Lung microvascular endothelial cell (primary cell): Measurements from ENCODE around the gene BICRA. TPM values are rescaled to one million over a fixed set of nuclear protein-coding genes. Genes with fewer than 3 reads are reported as not detected.
"Not testable (repeated sequence)": the region's sequence is repeated elsewhere in the genome, so short reads cannot be mapped to it uniquely, and the experiment has no call there.

Experiments used
- DNase-seq, 2 donors: peaks; one replicate each; pipeline versions ENCODE4 v3.0.0 to v3.0.0-alpha.2; 2010; ENCODE audit warnings: low read depth in 2 of 2
- total RNA-seq: library from RNA; depleted of rRNA; stranded (reverse); fragments of >200 nt; gene quantifications from 2 replicates; pipeline ENCODE4 v1.2.1, GENCODE V29; 2014

BICRA gene
- total RNA-seq, 1 donor from 2014 or later = 2.8 TPM

DNA sequence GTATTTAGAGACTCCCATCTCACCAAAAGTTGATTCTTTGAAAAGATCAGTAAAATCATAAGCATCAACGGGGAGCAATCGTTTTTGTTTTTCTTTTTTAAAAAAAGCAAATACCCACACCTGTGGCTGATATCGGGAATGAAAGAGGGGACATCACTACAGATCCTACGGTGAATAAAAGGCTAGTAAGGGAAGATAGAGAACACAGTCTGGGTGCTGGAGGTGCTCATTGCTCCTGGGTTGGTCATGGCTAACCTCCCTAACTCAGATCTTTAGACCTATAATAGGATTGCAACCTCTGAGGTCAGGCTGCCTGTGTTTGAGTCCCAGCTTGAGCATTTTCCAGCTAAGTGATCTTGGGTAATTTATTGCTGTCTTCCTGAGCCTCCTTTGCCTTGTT, 105.4 kb downstream of the BICRA start:
- DNase-seq = peak; percentile 22 to 40

DNA sequence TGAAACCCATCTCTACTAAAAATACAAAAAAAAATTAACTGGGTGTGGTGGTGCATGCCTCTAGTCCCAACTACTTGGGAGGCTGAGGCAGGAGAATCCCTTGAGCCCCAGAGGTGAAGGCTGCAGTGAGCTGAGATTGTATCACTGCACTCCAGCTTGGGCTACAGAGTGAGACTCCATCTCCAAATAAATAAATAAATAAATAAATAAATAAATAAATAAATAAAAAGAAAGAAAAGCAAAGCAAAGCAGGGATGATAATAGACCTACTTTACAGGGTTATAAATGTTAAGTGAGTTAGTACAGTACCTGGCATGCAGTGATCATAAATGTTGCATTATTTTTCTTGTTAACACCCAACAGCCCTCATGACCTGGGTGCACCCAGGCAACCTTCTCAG, 105.9 kb downstream of the BICRA start:
- not testable (repeated sequence) for DNase-seq

DNA sequence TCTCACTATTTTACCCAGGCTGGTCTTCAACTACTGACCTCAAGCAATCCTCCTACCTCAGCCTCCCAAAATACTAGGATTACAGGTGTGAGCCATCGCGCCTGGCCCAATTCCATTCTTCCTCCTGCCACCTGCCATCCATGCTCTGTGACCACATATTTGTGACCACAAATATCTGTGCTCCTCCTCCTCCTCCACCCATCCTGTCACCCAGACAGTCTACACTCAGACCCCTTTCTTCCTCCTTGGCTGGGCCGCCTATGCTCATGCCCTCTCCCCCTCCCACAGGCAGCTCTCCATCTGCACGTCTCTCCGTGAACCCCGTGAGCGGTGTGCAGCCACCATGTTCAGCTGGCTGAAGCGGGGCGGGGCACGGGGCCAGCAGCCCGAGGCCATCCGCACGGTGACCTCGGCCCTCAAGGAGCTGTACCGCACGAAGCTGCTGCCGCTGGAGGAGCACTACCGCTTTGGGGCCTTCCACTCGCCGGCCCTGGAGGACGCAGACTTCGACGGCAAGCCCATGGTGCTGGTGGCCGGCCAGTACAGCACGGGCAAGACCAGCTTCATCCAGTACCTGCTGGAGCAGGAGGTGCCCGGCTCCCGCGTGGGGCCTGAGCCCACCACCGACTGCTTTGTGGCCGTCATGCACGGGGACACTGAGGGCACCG, 107.5 kb downstream of the BICRA start:
- no peak for DNase-seq

DNA sequence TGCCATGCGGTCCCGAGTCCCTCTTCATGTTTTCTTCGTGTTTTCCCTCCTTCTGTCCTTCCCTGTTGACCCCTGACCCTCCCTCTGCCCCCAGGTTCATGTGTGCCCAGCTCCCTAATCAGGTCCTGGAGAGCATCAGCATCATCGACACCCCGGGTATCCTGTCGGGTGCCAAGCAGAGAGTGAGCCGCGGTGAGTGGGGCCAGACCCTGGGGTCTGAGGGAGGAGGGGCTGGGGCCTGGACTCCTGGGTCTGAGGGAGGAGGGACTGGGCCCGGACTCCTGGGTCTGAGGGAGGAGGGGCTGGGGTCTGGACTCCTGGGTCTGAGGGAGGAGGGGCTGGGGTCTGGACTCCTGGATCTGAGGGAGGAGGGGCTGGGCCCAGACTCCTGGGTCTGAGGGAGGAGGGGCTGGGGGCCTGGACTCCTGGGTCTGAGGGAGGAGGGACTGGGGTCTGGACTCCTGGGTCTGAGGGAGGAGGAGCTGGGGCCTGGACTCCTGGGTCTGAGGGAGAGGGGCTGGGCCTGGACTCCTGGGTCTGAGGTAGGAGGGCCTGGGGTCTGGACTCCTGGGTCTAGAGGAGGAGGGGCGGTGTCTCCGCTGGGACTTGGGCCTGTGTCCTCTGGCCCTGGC, 109.6 kb downstream of the BICRA start:
- DNase-seq = not testable (repeated sequence)

DNA sequence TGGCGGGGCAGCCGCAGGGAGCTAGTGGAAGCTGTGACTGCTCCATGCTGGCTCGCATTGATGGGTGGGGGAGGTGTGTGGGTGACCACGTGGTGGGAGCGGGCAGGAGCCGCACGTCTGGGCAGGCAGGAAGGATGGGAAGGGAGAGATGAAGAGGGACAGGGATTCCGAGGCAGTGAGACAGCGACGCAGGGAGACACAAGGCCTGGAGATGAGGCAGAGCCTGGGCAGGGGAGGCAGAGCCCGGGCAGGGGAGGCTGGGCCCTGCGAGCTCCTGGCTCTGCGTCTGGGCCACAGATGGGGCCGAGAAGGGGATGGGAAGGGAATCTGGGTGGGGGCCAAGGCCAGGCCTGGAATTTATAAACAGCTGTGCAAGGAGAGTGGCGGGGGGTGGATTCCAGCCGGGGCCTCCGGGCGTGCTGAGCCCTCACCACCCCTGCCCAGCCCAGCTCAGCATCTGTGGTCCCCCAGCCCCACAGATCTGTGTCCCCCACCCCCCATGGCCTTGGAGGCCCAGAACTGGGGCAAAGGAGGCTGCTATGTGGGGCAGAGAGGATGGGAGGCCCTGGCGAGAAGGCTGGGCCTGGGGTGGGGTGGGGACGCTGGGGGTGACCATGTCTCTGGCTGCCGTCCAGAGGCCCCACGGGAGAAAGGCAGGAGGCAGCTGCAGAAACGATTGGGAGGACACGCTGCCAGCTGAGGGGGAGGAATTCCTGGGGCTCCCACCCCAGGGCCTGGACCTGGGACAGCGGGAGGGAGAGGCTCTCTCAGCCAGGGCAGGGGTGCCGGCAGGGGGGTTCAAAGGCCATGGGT, 110.3 kb downstream of the BICRA start:
- peak; percentile 83 to 91 for DNase-seq

DNA sequence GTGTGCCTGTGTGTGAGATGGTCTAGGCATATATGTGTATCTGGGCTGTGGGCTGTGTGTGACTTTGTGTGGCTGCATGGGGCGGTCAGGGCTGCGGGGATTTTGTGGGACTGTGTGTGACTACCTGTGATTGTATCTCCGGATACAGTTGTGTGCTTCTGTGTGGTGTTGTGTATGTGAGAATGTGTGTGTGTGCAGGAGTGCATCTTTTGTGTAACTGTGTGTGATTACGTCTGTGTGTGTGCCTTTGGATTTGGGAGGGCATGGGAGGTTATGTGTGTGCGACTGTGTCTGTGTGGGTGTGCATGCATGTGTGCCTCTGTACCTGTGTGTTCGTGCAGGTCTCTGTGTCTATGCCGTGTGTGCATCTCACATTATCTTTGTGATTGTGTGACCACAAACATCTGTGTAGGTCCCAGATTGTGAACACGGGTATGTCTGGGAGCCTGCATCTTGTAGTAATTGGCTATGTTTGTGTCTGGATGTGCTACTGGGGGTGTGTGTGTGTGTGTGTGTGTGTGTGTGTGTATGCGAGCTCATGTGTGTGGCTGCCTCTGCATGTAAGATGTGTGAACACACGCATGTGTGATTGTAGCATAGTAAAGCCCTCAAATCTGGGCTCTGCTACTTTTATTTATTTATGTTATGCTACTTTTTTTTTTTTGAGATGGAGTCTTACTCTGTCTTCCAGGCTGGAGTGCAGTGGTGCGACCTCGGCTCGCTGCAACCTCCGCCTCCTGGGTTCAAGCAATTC, 111.9 kb downstream of the BICRA start:
- DNase-seq = no peak

DNA sequence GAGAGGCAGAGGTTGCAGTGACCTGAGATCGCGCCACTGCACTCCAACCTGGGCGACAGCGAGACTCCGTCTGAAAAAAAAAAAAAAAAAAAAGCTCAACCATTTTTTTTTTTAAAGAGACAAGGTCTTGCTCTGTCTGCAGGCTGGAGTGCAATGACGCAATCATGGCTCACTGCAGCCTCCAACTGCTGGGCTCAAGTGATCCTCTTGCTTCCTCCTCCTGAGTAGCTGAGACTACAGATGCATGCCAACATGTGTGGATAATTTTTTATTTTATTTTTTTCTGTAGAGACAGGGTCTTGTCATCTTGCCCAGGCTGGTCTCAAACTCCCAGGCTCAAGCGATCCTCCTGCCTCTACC, 114.6 kb downstream of the BICRA start:
- DNase-seq = peak in 1 of 2 donors; percentile 71

DNA sequence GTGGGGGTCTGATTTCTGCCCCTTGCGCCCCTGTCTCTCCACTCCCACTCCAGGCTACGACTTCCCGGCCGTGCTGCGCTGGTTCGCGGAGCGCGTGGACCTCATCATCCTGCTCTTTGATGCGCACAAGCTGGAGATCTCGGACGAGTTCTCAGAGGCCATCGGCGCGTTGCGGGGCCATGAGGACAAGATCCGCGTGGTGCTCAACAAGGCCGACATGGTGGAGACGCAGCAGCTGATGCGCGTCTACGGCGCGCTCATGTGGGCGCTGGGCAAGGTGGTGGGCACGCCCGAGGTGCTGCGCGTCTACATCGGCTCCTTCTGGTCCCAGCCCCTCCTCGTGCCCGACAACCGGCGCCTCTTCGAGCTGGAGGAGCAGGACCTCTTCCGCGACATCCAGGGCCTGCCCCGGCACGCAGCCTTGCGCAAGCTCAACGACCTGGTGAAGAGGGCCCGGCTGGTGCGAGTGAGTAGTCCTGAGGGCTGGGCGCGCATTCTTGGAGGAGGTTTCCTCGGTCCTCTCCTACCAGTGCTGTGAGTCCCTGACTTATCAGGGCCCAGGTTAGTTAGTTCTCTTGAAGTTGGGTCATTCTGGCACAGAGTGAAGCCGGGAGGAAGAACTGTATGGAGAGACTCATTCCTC, 116.9 kb downstream of the BICRA start:
- DNase-seq = no peak

DNA sequence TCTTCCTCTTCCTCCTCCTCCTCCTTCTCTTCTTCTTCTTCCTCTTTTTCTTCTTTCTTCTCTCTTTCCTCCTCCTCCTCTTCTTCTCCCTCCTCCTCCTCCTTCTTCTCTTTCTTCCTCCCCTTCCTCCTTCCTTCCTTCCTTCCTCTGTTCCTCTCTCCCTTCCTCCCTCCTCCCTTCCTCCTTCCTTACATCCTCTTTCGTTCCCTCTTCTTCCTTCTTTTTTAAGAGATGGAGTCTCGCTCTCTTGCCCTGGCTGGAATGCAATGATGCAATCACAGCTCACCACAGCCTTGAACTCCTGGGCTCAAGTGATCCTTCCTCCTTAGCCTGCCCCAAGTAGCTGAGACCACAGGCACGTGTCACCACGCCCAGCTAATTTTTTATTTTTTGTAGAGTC, 117.5 kb downstream of the BICRA start:
- peak in 1 of 2 donors; percentile 34 for DNase-seq

DNA sequence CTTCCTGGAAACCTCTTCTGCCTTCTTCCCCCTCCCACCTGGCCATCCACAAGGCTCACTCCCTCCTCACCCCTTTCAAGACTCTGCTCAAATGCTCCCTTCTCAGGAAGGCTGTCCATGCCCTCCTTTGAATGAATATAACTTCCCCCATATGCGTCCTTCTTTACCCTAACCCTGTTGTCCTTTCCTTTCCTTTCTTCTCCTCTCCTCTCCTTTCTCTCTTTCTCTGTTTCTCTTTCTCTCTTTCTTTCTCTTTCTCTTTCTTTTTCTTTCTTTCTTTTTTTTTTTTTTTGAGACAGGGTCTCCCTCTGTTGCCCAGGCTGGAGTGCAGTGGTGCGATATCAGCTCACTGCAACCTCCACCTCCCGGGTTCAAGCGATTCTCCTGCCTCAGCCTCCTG, 119.4 kb downstream of the BICRA start:
- not testable (repeated sequence) for DNase-seq

DNA sequence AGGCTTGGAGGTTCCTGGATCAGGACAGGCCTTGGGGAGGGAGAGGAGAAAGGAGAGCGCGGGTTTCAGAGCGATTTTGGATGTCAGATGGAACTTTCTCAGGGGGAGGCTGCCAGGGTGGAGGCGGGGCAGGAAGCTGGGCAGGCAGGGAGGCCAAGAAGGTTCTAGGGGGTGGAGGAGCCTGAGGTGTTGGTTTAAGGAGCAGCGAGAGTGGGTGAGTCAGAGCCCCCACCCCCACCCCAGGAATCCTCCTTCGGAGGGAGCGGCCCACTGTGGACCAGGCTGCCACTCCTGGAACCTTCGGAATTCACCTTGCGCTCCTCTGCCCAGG, 120.5 kb downstream of the BICRA start:
- DNase-seq = peak in 1 of 2 donors; percentile 68

DNA sequence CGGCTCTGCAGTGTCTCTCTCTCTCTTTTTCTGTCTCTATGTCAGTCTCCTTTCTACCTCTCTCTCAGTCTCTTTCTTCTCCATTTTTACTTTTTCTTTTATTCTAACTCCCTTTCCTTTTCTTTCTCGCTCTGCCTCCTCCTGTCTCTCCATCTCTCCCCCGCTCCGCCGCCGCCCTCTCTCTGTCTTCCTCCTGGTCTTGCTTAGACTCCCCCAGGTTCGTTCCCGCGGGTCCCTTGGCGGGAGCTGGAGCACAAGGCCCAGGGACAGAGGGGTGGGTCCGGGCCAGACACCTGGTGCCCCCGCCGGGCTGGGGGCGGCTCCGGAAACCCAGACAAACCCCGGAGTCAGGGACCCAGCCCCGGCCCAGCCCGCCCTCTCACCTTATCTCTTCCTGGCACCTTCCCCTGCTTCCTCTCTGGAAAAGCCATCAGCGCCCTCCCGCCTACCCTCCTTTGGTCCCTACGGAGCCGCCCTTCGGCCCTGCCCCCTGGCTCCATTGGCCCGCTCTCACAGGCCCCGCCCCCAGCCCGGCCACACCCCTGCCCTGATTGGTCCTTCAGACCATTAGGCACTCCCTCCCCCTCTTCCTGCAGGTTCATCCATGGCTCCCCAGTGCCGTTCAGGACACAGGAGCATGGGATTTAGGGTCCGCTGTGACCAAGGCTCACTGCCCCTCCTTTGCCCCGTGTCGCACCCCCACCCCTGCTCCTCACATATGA, 121.0 kb downstream of the BICRA start:
- DNase-seq = peak; percentile 84 to 97

DNA sequence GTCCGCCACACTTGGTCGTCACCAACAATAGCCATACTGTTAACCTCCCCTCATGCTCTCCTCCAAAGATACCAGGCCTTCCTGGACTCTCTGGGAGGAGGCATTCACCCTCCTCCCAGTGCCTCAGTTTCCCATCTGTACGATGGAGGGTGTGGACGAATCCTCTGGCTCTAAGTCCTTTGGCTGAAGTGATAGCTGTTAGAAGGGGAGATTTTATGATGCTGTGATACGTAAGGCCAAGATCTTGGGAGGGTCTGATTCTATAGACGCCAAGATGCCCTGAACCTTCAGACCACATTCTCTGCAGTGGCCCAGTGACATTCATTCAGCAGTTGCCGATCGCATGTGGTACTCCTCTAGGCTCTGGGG, 121.6 kb downstream of the BICRA start:
- DNase-seq = no peak

DNA sequence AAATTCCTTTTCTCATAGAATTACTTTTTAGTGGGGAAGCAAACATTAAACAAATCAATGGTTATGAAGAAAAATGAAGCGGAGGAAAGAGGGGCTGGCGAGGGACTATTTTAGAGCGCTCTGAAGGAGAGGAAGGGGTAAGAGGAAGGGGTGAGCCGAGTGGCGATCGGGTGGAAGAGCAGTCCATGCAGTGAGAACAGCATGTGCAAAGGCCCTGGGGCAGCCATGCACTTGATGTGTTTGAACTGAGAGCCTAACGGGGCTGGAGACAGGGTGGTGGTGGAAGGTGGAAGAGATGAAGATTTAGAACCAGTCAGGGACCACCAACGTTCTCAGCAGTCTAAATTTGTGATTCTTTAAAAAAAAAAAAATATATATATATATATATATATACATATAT, 122.0 kb downstream of the BICRA start:
- DNase-seq = no peak

DNA sequence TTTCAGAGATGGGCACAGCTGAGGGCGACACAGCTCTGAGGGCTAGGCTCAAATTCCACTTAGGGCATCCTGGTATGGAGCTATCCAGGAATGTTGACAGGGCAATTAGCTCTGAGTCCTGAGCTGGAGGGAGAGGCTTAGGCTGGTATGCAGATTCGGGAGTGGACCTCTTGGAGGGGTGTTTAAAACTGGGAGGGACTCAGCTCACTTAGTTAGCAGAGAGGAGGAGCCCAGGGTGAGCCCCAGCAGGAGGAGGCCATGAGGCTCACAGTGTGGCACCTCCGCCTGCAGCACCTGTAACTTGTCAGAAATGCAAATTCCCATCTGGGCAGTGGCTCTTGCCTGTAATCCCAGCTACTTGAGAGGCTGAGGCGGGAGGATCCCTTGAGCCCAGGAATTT, 126.2 kb downstream of the BICRA start:
- DNase-seq = no peak

DNA sequence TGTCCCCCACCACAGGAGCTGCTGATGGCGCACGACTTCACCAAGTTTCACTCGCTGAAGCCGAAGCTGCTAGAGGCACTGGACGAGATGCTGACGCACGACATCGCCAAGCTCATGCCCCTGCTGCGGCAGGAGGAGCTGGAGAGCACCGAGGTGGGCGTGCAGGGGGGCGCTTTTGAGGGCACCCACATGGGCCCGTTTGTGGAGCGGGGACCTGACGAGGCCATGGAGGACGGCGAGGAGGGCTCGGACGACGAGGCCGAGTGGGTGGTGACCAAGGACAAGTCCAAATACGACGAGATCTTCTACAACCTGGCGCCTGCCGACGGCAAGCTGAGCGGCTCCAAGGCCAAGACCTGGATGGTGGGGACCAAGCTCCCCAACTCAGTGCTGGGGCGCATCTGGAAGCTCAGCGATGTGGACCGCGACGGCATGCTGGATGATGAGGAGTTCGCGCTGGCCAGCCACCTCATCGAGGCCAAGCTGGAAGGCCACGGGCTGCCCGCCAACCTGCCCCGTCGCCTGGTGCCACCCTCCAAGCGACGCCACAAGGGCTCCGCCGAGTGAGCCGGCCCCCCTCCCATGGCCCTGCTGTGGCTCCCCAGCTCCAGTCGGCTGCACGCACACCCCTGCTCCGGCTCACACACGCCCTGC, 132.1 kb downstream of the BICRA start:
- DNase-seq = no peak

DNA sequence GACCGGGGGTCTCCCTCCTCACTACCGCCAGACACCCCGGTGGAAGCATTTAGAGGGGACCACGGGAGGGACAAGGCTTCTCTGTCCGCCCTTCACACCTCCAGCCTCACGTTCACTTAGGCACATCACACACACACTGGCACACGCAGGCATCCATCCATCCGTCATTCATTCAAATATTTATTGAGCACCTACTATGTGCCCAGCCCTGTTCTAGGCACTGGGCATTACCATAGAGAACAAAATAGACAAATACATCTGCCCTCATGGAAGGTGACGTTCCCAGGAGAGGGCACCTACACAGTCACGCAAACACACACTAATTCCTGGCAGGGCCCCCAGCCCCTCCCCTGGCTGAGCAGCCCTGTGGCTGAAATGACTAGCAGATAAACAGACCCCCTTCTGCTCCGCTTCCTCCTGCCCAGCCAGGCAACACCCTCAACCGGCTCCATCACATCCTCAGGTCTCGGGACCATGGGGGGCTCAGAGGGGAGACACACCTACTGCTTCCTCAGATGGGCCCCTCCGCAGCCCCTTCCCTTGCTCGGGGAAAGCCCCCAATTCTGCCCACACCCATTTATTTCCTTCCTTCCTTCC, 132.7 kb downstream of the BICRA start:
- peak in 1 of 2 donors; percentile 80 for DNase-seq

DNA sequence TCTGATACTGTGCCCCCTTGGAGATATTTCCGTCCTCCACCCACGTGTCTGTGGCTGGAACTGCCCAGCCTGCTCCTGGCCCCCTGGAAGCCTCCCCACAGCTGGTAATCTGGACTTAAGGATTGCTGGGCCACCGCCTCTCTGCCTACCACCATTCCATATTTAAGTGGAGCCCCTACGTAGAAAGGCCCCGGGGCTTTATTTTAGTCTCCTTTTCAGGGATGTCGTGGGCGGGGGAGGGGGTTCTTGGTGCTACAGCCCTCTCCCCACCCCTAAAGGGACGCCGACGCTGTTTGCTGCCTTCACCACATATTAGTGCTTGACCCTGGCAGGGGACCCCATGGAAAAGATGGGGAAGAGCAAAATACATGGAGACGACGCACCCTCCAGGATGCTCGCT, 133.7 kb downstream of the BICRA start:
- peak in 1 of 2 donors; percentile 51 for DNase-seq

DNA sequence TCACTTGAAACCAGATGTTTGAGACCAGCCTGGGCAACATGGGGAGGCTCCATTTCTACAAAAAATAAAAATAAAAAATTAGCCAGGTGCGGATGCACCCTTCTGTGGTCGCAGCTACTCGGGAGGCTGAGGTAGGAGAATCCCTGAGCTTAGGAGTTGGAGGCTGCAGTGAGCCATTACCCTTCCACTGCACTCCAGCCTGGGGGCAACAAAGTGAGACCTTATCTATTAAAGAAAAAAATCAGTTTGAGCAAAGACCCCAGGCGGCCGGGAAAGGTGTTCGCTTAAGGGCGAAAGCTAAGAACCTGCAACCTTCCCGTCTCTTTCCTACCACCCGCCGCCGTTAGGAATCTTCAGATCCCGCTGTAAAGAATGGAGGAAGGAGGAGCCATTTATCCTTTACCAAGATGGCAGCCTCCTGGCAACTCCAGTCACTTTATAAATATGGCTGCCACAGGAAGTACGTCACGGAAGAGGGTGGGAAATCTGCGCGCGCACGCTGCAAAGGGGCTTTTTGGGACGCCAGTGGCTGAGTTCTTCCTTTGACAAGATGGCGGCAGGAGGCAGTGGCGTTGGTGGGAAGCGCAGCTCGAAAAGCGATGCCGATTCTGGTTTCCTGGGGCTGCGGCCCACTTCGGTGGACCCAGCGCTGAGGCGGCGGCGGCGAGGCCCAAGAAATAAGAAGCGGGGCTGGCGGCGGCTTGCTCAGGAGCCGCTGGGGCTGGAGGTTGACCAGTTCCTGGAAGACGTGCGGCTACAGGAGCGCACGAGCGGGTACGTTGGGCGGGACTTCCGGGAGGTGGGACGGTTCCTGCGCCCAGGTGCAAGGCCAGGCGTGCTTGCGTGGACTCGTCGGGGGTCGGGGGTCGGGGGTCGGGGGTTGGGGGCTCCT, 136.3 kb downstream of the BICRA start, which contains the start of gene NOP53:
NOP53 (plus strand) TSS at position 537 of the 892 bp plus-strand sequence; CDS start at position 551, 14 bp downstream.
- peak; percentile 98 for DNase-seq
